HepG2 (cell line): Measurements from ENCODE around the gene SAMD4A. TPM values are rescaled to one million over a fixed set of nuclear protein-coding genes. Genes with fewer than 3 reads are reported as not detected.

Experiments
- BRD4 ChIP-seq: sonication (generic); formaldehyde crosslinking; IDR thresholded peaks from 2 replicates; pipeline ENCODE4 v1.4.0; 2020; ENCODE audit warnings: missing genetic modification reagents
- CREM ChIP-seq, 2 experiments: sonication (generic) in 1 of 2; formaldehyde crosslinking in 1 of 2; IDR thresholded peaks; 2 replicates each; pipeline versions ENCODE4 v1.4.0 to v1.6.1; 2016 to 2020; ENCODE audit warnings: antibody characterized with exemption in 1 of 2, mild to moderate bottlenecking in 1 of 2, missing genetic modification reagents in 1 of 2
- ELF1 ChIP-seq: sonication (generic); formaldehyde crosslinking; IDR thresholded peaks from 2 replicates; pipeline ENCODE4 v1.4.0; 2020; ENCODE audit warnings: missing genetic modification reagents
- FIP1L1 ChIP-seq: fragments of 200-400 bp; formaldehyde crosslinking; IDR thresholded peaks from 2 replicates; pipeline ENCODE4 v1.6.1; 2018; ENCODE audit warnings: low read depth, mild to moderate bottlenecking, low read length, moderate library complexity, borderline replicate concordance; ENCODE audit not compliant: insufficient read depth
- FOXO1 ChIP-seq: sonication (generic); formaldehyde crosslinking; IDR thresholded peaks from 2 replicates; pipeline ENCODE4 v1.4.0; 2020; ENCODE audit warnings: missing genetic modification reagents
- FOXP1 ChIP-seq, 2 experiments: fragments of 450-650 bp in 1 of 2; IDR thresholded peaks; 2 replicates each; pipeline ENCODE4 v1.6.1; 2017 to 2018; ENCODE audit warnings: antibody characterized with exemption in 1 of 2
- KMT2A ChIP-seq: sonication (generic); formaldehyde crosslinking; IDR thresholded peaks from 2 replicates; pipeline ENCODE4 v1.4.0; 2020; ENCODE audit warnings: missing genetic modification reagents
- MED1 ChIP-seq: sonication (generic); formaldehyde crosslinking; IDR thresholded peaks from 2 replicates; pipeline ENCODE4 v1.4.0; 2020; ENCODE audit warnings: missing genetic modification reagents
- MTA1 ChIP-seq: sonication (generic); formaldehyde crosslinking; IDR thresholded peaks from 2 replicates; pipeline ENCODE4 v1.4.0; 2020; ENCODE audit warnings: missing genetic modification reagents, mild to moderate bottlenecking, borderline replicate concordance
- MZF1 ChIP-seq: sonication (generic); formaldehyde crosslinking; IDR thresholded peaks from 2 replicates; pipeline ENCODE4 v1.8.1; 2023; ENCODE audit warnings: mild to moderate bottlenecking, missing genetic modification reagents, borderline replicate concordance
- NR1H2 ChIP-seq: sonication (generic); formaldehyde crosslinking; IDR thresholded peaks from 2 replicates; pipeline ENCODE4 v1.8.1; 2022; ENCODE audit warnings: low read depth, missing genetic modification reagents, borderline replicate concordance
- RNF219 ChIP-seq: sonication (generic); formaldehyde crosslinking; IDR thresholded peaks from 2 replicates; pipeline ENCODE4 v1.5.0; 2020; ENCODE audit warnings: mild to moderate bottlenecking, missing genetic modification reagents
- TBX2 ChIP-seq: sonication (generic); formaldehyde crosslinking; IDR thresholded peaks from 2 replicates; pipeline ENCODE4 v1.5.0; 2020; ENCODE audit warnings: missing genetic modification reagents, mild to moderate bottlenecking, borderline replicate concordance
- ZBTB7B ChIP-seq: sonication (generic); formaldehyde crosslinking; IDR thresholded peaks from 2 replicates; pipeline ENCODE4 v1.4.0; 2020; ENCODE audit warnings: missing genetic modification reagents
- ZNF230 ChIP-seq: sonication (generic); formaldehyde crosslinking; IDR thresholded peaks from 2 replicates; pipeline ENCODE4 v1.4.0; 2020; ENCODE audit warnings: mild to moderate bottlenecking, missing genetic modification reagents
- ZNF318 ChIP-seq: sonication (generic); formaldehyde crosslinking; IDR thresholded peaks from 2 replicates; pipeline ENCODE4 v1.4.0; 2020; ENCODE audit warnings: mild to moderate bottlenecking, missing genetic modification reagents
- ZNF367 ChIP-seq: sonication (generic); formaldehyde crosslinking; IDR thresholded peaks from 2 replicates; pipeline ENCODE4 v1.4.0; 2020; ENCODE audit warnings: missing genetic modification reagents, borderline replicate concordance
- ZNF484 ChIP-seq: sonication (generic); formaldehyde crosslinking; IDR thresholded peaks from 2 replicates; pipeline ENCODE4 v1.5.1; 2020; ENCODE audit warnings: mild to moderate bottlenecking, low read depth, missing genetic modification reagents, borderline replicate concordance
- polyA plus RNA-seq, 8 experiments: library from polyadenylated mRNA; depleted of rRNA in 3 of 8; stranded (reverse) in 7 of 8; unstranded in 1 of 8; fragments of >200 nt; fragmentation: Illumina TruSeq in 4 of 8; extraction: Trizol in 4 of 8; gene quantifications; 2 replicates each; pipeline versions ENCODE4 v1.2.1 to v1.2.3, GENCODE V29; 2011 to 2016; ENCODE audit warnings: low read depth in 4 of 8, missing spikeins in 1 of 8, mixed read lengths in 1 of 8; ENCODE audit not compliant: insufficient read depth in 1 of 8
- total RNA-seq, 5 experiments: library from RNA; depleted of rRNA; stranded (reverse); fragments of >200 nt; fragmentation: Illumina TruSeq; extraction: Trizol; gene quantifications; 2 replicates each; pipeline ENCODE4 v1.2.3, GENCODE V29; 2016; ENCODE audit warnings: low read depth in 1 of 5

SAMD4A gene
- total and polyA plus RNA-seq, 2 of the 13 experiments (the other 11 are each of a cell fraction or from before 2014, with no cell fraction given), result 11.8 to 13.0 TPM

- TF ChIP-seq KMT2A (CRISPR knock-in tag) (no peak; the same call in 1 of the 2 replicates), ZNF367 (CRISPR knock-in tag) (no peak), FIP1L1 (no peak), ELF1 (CRISPR knock-in tag) (0 out of 2 replicates have a peak, but pooled peaks have one; percentile 10), CREM (IDR thresholded peaks at IDR 0.05) (peak; percentile 74), CREM (CRISPR knock-in tag; IDR thresholded peaks at IDR 0.05) (no peak), MTA1 (CRISPR knock-in tag) (no peak), NR1H2 (CRISPR knock-in tag) (no peak), RNF219 (CRISPR knock-in tag) (no peak), TBX2 (CRISPR knock-in tag) (0 out of 2 replicates have a peak, but pooled peaks have one; percentile 8), ZBTB7B (CRISPR knock-in tag) (0 out of 2 replicates have a peak, but pooled peaks have one; percentile 42), BRD4 (no peak), MED1 (CRISPR knock-in tag) (peak; percentile 45; the same call in 1 of the 2 replicates), ZNF318 (no peak), ZNF484 (no peak), ZNF230 (CRISPR knock-in tag) (no peak), FOXP1 (IDR thresholded peaks at IDR 0.05) (peak; percentile 91), FOXP1 (CRISPR knock-in tag; IDR thresholded peaks at IDR 0.05) (peak; percentile 95), FOXO1 (CRISPR knock-in tag) (peak; percentile 58), MZF1 (CRISPR knock-in tag) (no peak)
These were observed 76.1 kb downstream of the SAMD4A start (continued) for GRCh38 chr14:54642801-54643695.
